Endodermal cell (in vitro differentiated cells): ENCODE data around the gene LRP1. TPM values are rescaled to one million over a fixed set of nuclear protein-coding genes. Genes with fewer than 3 reads are reported as not detected.

Source experiments
- DNase-seq: peaks from one replicate; pipeline ENCODE4 v3.0.0-alpha.2; 2017
- H3K27ac ChIP-seq: 2 replicates; pipeline ENCODE4 v1.5.1; 2013; ENCODE audit warnings: mild to moderate bottlenecking, low read depth, low read length, moderate library complexity
- H3K27me3 ChIP-seq: 2 replicates; pipeline ENCODE4 v1.6.1; 2013; ENCODE audit warnings: mild to moderate bottlenecking, low read length, moderate library complexity; ENCODE audit not compliant: insufficient read depth, control insufficient read depth, poor library complexity, severe bottlenecking
- H3K36me3 ChIP-seq: 2 replicates; pipeline ENCODE4 v1.7.0; 2013; ENCODE audit warnings: mild to moderate bottlenecking, low read length, moderate library complexity; ENCODE audit not compliant: control insufficient read depth, insufficient read depth
- H3K4me1 ChIP-seq: one replicate; pipeline ENCODE4 v1.7.0; 2013; ENCODE audit warnings: low read length; ENCODE audit not compliant: control insufficient read depth, insufficient read depth
- H3K4me3 ChIP-seq: 2 replicates; pipeline ENCODE4 v1.5.1; 2013; ENCODE audit warnings: mild to moderate bottlenecking, low read length, moderate library complexity
- H3K9ac ChIP-seq: 2 replicates; pipeline ENCODE4 v1.6.1; 2013; ENCODE audit warnings: mild to moderate bottlenecking, low read length, moderate library complexity; ENCODE audit not compliant: poor library complexity, severe bottlenecking; ENCODE audit errors: extremely low read depth
- H3K9me3 ChIP-seq: 2 replicates; pipeline ENCODE4 v1.6.1; 2013; ENCODE audit warnings: mild to moderate bottlenecking, low read length, moderate library complexity; ENCODE audit not compliant: control insufficient read depth
- H3K27ac Mint-ChIP-seq: 2 replicates; pipeline ENCODE4 v1.8.0; 2020; ENCODE audit warnings: mixed read lengths
- H3K27me3 Mint-ChIP-seq: 2 replicates; pipeline ENCODE4 v1.8.0; 2021; ENCODE audit warnings: mild to moderate bottlenecking, mixed read lengths; ENCODE audit not compliant: insufficient read depth
- H3K36me3 Mint-ChIP-seq: 2 replicates; pipeline ENCODE4 v1.8.0; 2020; ENCODE audit warnings: low read depth, mixed read lengths
- H3K4me1 Mint-ChIP-seq: 2 replicates; pipeline ENCODE4 v1.8.0; 2020; ENCODE audit warnings: mixed read lengths
- H3K4me3 Mint-ChIP-seq: 2 replicates; pipeline ENCODE4 v1.8.0; 2020; ENCODE audit warnings: mild to moderate bottlenecking, moderate library complexity, mixed read lengths
- H3K9me3 Mint-ChIP-seq: 2 replicates; pipeline ENCODE4 v1.8.0; 2020; ENCODE audit warnings: mild to moderate bottlenecking, mixed read lengths
- CTCF ChIP-seq: fragments of 200-600 bp; sonication (generic); conservative IDR thresholded peaks from 2 replicates; pipeline ENCODE4 v1.5.0; 2021; ENCODE audit warnings: antibody characterized with exemption, mild to moderate bottlenecking
- WGBS, 2 experiments: methylation state at CpG; one replicate each; pipeline versions ENCODE4 v1.1.5 to v1.1.7; 2013; ENCODE audit warnings: missing lambda C conversion rate in 2 of 2, mixed read lengths in 1 of 2; ENCODE audit not compliant: insufficient coverage in 1 of 2, insufficient read length in 1 of 2; 5-methylcytosine and 5-hydroxymethylcytosine counted together
- total RNA-seq, 2 donors: library from RNA; stranded (reverse); fragmentation: NEBNext Ultra II Directional in 1 of 2; extraction: Animal tissue kit (Norgen Biotek cat#: 25700) in 1 of 2; gene quantifications; 2 replicates in 1 of 2; 3 replicates in 1 of 2; pipeline ENCODE4 v1.2.1, GENCODE V29; 2021

LRP1 gene
- total RNA-seq, 2 donors from 2014 or later = 74.5 to 87.7 TPM

GRCh38 chr12:57220770-57221168 is 92.5 kb downstream of the LRP1 start:
- no peak overlapping the region for H3K27ac Mint-ChIP-seq
- H3K4me1 Mint-ChIP-seq = peaks cover 41% of the 10 kb centered on the region
- Histone ChIP-seq H3K27ac (no peak overlapping the region), H3K4me3 (no peak overlapping the region), H3K36me3 (no peaks in the 10 kb centered on the region), H3K27me3 (peaks cover 98% of the 10 kb centered on the region), H3K9ac (no peak overlapping the region), H3K4me1 (peaks cover 4% of the 10 kb centered on the region), H3K9me3 (no peaks in the 10 kb centered on the region)
- H3K9me3 Mint-ChIP-seq = no peaks in the 10 kb centered on the region
- TF ChIP-seq CTCF = no peak
- WGBS, 2 experiments = 67 to 69% methylated on average over 1 of the region's 1 CpG
- no peaks in the 10 kb centered on the region for H3K36me3 Mint-ChIP-seq
- no peak for DNase-seq
- H3K27me3 Mint-ChIP-seq = peaks cover 94% of the 10 kb centered on the region
- no peak overlapping the region for H3K4me3 Mint-ChIP-seq

GRCh38 chr12:57221169-57221917 is 93.1 kb downstream of the LRP1 start:
- Histone ChIP-seq H3K27ac (no peak overlapping the region), H3K9ac (no peak overlapping the region), H3K9me3 (no peaks in the 10 kb centered on the region), H3K4me3 (no peak overlapping the region), H3K4me1 (peaks cover 4% of the 10 kb centered on the region), H3K27me3 (peaks cover 98% of the 10 kb centered on the region), H3K36me3 (no peaks in the 10 kb centered on the region)
- TF ChIP-seq CTCF = no peak
- 15 to 18% methylated on average over 16 to 24 of the region's 24 CpGs for WGBS, 2 experiments
- DNase-seq = no peak
- no peaks in the 10 kb centered on the region for H3K9me3 Mint-ChIP-seq
- H3K27ac Mint-ChIP-seq = no peak overlapping the region
- H3K36me3 Mint-ChIP-seq = no peaks in the 10 kb centered on the region
- peaks cover 94% of the 10 kb centered on the region for H3K27me3 Mint-ChIP-seq
- peaks cover 41% of the 10 kb centered on the region for H3K4me1 Mint-ChIP-seq
- no peak overlapping the region for H3K4me3 Mint-ChIP-seq

GRCh38 chr12:57222286-57223190 is 94.3 kb downstream of the LRP1 start:
- Histone ChIP-seq H3K27ac (no peak overlapping the region), H3K4me1 (peaks cover 4% of the 10 kb centered on the region), H3K27me3 (peaks cover 100% of the 10 kb centered on the region), H3K9me3 (no peaks in the 10 kb centered on the region), H3K9ac (no peak overlapping the region), H3K36me3 (no peaks in the 10 kb centered on the region), H3K4me3 (no peak overlapping the region)
- Mint-ChIP-seq H3K4me3 (no peak overlapping the region), H3K4me1 (peaks cover 44% of the 10 kb centered on the region), H3K9me3 (no peaks in the 10 kb centered on the region), H3K27me3 (peaks cover 95% of the 10 kb centered on the region), H3K36me3 (no peaks in the 10 kb centered on the region), H3K27ac (no peak overlapping the region)
- no peak for TF ChIP-seq CTCF
- DNase-seq = no peak
- 75 to 84% methylated on average over 2 to 13 of the region's 13 CpGs for WGBS, 2 experiments
